Hematopoietic multipotent progenitor cell treated with erythropoietin and hydrocortisone succinate and interleukin-3 and kit ligand, for 15 days (in vitro differentiated cells): ENCODE measurements around the gene TTC16.

ENCODE experiments used
- DNase-seq: peaks from one replicate; pipeline ENCODE4 v3.0.0-alpha.2; 2015; ENCODE audit warnings: low spot score

The TTC16 gene

GRCh38 chr9:127697575-127697974 is 18.3 kb upstream of the TTC16 start:
- no peak for DNase-seq

GRCh38 chr9:127698386-127698785 is 17.5 kb upstream of the TTC16 start:
- no peak for DNase-seq

- peak; percentile 88 for DNase-seq
These were observed 16.8 kb upstream of the TTC16 start for GRCh38 chr9:127698985-127699670.

- DNase-seq = no peak
These were observed 15.7 kb upstream of the TTC16 start for GRCh38 chr9:127700140-127700539.

GRCh38 chr9:127700594-127701255 is 15.2 kb upstream of the TTC16 start:
- DNase-seq = no peak

GRCh38 chr9:127703289-127703946 is 12.5 kb upstream of the TTC16 start:
- no peak for DNase-seq

GRCh38 chr9:127705577-127706379 is 10.1 kb upstream of the TTC16 start:
- no peak for DNase-seq

- DNase-seq = no peak
These were observed 9.0 kb upstream of the TTC16 start, which contains the start of gene CFAP157 for GRCh38 chr9:127706836-127707241. CFAP157 (plus strand) TSS chr9:127706988; CDS start chr9:127707032, 44 bp downstream.

GRCh38 chr9:127707766-127708165 is 8.1 kb upstream of the TTC16 start:
- no peak for DNase-seq

- DNase-seq = no peak
These were observed 6.8 kb upstream of the TTC16 start for GRCh38 chr9:127708952-127709587.

GRCh38 chr9:127710204-127710783 is 5.6 kb upstream of the TTC16 start:
- DNase-seq = no peak

- DNase-seq = no peak
These were observed 4.6 kb upstream of the TTC16 start for GRCh38 chr9:127711226-127711701.

- DNase-seq = no peak
These were observed 4.0 kb upstream of the TTC16 start for GRCh38 chr9:127711831-127712274.

- DNase-seq = no peak
These were observed 3.5 kb upstream of the TTC16 start for GRCh38 chr9:127712371-127712770.

GRCh38 chr9:127712867-127713266 is 3.0 kb upstream of the TTC16 start:
- no peak for DNase-seq

GRCh38 chr9:127714020-127714750 is 1.7 kb upstream of the TTC16 start:
- DNase-seq = no peak

GRCh38 chr9:127714951-127715469 is 869 bp upstream of the TTC16 start:
- no peak for DNase-seq

GRCh38 chr9:127716412-127716811 is 533 bp downstream of the TTC16 start:
- DNase-seq = no peak

- no peak for DNase-seq
These were observed 1.9 kb downstream of the TTC16 start for GRCh38 chr9:127717766-127718165.
